HFF-Myc (cell line): Measurements from ENCODE around the gene CASKIN2.
"Not testable (repeated sequence)": the region's sequence is repeated elsewhere in the genome, so short reads cannot be mapped to it uniquely, and the experiment has no call there.

Experiments used
- DNase-seq: peaks from one replicate; pipeline ENCODE4 v3.0.0-alpha.2; 2011; ENCODE audit warnings: low read depth; ENCODE audit errors: extremely low read depth
- H3K4me3 ChIP-seq: replicated peaks from 2 replicates; pipeline ENCODE4 v1.5.1; 2011; ENCODE audit warnings: low read depth, mild to moderate bottlenecking, control low read depth, low read length
- TF ChIP-seq, protein P1 (sequence below): IDR thresholded peaks from 2 replicates; pipeline ENCODE4 v1.5.1; 2012; ENCODE audit warnings: mild to moderate bottlenecking, low read depth, low read length, control low read depth; ENCODE audit errors: missing control alignments

Gene CASKIN2

DNA sequence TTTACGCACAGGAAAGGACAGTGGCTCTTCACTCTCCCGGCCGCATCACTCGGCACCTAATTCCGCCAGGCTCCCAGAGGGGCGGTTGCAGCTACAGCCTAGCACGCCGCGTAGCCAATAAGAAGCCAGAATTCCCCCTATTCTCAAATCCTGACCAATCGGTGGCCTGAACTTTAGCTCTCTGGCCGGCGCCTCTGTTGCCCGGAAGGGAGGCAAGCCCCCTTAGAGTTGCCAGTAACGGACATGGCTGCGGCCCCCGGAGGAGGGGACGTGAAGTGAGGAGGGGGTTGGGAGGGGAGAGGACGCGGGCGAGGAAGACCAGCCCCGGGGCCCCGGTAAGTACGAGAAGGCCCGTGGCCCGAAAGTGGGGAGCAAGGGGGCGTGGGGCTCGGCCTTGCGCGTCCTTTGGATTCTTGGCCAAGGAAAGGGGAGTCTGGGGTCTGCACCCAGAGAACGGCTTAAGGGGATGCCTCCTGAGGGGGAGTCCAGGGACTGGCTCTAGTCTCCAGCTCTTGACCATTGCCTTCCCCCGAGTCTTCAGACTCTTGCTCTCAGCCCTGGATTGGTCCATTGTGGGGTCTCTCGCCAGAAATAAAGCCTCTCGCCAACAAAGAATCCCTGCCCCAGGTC, 58.8 kb downstream of the CASKIN2 start, which contains the start of gene TMEM94:
Gene TMEM94, plus strand, starts transcription at position 219 of the 630 bp plus-strand sequence. CDS start 15,271 bp downstream, outside the sequence.
- TF ChIP-seq, protein P1, sequence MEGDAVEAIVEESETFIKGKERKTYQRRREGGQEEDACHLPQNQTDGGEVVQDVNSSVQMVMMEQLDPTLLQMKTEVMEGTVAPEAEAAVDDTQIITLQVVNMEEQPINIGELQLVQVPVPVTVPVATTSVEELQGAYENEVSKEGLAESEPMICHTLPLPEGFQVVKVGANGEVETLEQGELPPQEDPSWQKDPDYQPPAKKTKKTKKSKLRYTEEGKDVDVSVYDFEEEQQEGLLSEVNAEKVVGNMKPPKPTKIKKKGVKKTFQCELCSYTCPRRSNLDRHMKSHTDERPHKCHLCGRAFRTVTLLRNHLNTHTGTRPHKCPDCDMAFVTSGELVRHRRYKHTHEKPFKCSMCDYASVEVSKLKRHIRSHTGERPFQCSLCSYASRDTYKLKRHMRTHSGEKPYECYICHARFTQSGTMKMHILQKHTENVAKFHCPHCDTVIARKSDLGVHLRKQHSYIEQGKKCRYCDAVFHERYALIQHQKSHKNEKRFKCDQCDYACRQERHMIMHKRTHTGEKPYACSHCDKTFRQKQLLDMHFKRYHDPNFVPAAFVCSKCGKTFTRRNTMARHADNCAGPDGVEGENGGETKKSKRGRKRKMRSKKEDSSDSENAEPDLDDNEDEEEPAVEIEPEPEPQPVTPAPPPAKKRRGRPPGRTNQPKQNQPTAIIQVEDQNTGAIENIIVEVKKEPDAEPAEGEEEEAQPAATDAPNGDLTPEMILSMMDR, result no peak
- DNase-seq, result peak; percentile 94
- H3K4me3 ChIP-seq, result peak within 1 kb of the TSS; percentile 68

DNA sequence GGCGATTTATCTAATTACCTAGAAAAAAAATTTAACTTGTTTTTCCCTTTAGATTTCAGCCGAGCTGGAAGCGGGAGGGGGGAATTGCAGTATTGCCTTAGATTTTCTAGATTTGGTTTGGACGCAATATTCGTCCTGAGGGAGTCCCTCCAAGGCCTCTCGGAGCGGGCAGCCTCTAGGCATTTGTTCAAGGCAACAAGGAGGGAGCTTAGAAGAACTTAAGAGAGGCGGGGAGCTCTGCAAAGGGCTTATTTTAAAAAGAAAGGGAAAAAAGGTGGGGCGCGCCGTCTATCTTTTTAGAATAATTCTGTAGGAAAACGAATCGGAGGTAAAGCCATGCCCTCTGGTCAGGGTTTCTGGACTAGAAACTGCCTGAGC, 59.3 kb downstream of the CASKIN2 start:
- TF ChIP-seq, protein P1, result no peak
- no peak for DNase-seq
- peak overlapping the region; percentile 68 for H3K4me3 ChIP-seq

DNA sequence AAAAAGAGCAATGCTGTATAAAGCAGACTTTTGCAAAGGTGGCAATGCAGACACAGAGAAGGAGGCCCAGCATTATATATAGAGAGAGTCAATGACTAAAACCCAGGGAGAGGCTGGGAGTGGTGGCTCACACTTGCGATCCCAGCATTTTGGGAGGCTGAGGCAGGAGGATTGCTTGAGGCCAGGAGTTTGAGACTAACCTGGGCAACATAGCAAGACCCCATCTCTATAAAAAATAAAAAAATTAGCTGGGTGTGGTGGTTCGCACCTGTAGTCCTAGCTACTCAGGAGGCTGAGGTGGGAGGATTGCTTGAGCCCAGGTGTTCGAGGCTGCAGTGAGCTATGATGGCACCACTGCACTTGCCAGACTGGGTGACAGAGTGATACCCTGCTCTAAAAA, 60.7 kb downstream of the CASKIN2 start:
- not testable (repeated sequence) for DNase-seq, H3K4me3 ChIP-seq

DNA sequence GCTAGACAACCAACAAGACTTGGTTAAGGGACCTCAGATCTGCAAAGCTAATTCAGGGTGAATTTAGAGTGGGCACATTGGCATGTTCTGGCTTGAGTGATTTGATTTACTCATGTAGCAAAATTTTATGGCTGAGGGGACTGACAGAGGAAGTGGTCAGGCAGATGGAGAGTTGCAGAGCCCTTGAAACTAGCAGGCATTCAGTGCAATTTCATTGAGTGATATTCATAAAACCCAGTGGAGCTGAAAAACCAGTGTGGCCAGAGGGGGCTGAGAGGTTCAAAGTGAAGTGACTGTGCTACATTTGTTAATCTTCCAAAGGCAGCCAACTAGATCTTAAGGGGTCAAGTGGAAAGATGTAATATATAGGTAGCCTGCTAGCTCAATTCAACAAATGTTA, 61.1 kb downstream of the CASKIN2 start:
- DNase-seq, result no peak

DNA sequence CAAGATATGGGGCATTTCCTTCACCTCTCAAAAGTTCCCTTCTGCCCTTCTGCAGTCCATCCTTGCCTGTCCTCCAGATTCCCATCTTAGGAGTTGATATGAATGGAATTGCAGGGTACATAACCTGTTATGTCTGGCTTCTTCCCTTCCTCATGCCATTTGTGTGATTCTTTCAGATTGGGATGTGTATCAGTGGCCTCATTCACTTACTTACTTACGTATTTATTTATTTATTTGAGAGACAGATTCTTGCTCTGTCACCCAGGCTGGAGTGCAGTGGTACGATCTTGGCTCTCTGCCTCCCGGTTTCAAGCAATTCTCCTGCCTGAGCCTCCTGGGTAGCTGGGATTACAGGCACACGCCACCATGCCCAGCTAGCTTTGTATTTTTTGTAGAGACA, 65.1 kb downstream of the CASKIN2 start:
- no peak for DNase-seq
- TF ChIP-seq, protein P1, result no peak
- H3K4me3 ChIP-seq, result no peak overlapping the region

More for the DNA sequence above, 61.1 kb downstream of the CASKIN2 start:
- no peak overlapping the region for H3K4me3 ChIP-seq
- TF ChIP-seq, protein P1, result no peak
